ENCODE data around the gene CGREF1.

The CGREF1 gene

GRCh38 chr2:27051902-27052645, 66.9 kb downstream of the CGREF1 start:
- H3K4me3 ChIP-seq (ENCODE audit: low read depth, low read length), result peak overlapping the region; percentile 76
- TF ChIP-seq CTCF (IDR thresholded peaks at IDR 0.05; ENCODE audit: insufficient read depth, low read depth, low read length, missing control alignments), result no peak
- no peak for DNase-seq (ENCODE audit: low read depth)

- no peak for TF ChIP-seq CTCF (IDR thresholded peaks at IDR 0.05; ENCODE audit: insufficient read depth, low read depth, low read length, missing control alignments)
- H3K4me3 ChIP-seq (ENCODE audit: low read depth, low read length), result peak within 1 kb of the TSS; percentile 76
- DNase-seq (ENCODE audit: low read depth), result peak; percentile 98
These were observed 67.7 kb downstream of the CGREF1 start, which contains the start of gene AGBL5 for GRCh38 chr2:27050996-27051901. Gene AGBL5, plus strand, starts transcription at chr2:27051668. Its CDS starts 1,291 bp downstream, at chr2:27052959.

Data from GM12865 (cell line).